Activated gamma-delta T cell treated with Interleukin-2 at 50 U/mL for 16 hours (primary cell): Measurements from ENCODE around the gene WNK3.

Source experiments
- DNase-seq: peaks from one replicate; pipeline ENCODE4 v3.0.0-alpha.2; 2020

WNK3 gene

DNA sequence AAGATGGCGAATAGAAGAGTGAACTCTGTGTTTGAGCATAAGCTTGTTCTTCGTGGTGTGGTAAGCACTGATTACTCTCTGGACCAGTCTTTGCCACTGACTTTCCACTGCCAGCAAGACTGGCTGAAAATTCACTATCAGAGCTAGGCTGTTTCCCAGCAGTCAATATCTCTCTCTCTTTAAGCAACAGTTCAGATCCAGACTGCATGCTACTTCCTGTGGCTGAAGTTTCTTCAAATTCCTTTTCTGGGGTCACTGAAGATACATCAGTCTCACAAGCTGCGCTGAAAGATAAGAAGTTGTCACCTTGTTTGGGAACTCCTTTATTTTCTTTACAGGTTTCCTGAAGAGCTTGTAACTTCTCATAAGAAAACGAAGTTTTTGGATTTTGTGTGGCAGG, 120.8 kb downstream of the WNK3 start:
- DNase-seq = no peak

GRCh38 chrX:54230435-54231148, 127.3 kb downstream of the WNK3 start:
- DNase-seq = no peak

DNA sequence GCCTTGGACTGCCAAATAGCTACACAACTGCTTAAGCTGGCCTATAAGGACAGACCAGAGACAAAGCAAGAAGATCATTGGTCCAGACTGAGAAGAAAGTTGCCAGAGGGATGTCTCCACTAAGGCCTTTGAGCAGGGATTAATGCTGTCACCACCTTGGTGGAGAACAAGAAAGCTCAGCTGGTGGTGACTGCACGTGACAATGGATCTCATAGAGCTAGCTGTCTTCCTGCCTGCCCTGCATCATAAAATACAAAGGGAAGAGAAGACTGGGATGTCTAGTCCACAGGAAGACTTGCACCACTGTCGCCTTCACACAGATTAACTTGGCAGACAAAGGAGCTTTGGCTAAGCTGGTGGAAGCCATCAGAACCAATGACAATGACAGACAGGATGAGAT, 134.3 kb downstream of the WNK3 start:
- DNase-seq = no peak

DNA sequence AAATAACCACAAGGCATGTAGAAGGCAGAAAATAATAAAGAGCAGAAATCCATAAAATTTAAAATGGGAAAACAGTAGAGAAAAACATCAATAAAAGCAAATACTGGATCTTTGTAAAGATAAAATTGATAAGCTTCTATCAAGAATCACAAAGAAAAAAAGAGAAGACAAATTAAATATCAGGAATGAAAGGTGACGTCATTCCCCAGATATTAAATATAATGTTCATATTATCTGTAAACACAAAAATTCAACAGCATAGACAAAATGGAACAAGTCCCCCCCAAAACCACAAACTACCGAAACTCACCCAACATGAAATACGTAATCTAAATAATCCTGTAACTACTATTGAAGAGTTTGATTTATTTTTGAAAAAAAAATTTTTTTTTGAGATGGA, 144.2 kb downstream of the WNK3 start:
- no peak for DNase-seq

DNA sequence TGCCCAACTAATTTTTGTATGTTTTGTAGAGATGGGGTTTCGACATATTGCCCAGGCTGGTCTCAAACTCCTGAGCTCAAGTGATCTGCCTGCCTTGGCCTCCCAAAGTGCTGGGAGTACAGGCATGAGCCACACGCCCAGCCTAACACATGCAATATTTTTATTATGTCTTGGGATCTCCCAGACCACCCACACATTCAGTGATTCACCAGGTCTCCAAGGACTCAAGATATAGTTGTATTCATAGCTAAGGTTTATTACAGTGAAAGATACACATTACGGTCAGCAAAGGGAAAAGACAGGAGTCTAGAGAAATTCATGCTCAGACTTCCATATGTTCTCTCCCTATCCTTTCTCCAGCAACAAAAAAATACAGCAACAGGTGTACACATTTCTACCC, 149.3 kb downstream of the WNK3 start:
- DNase-seq = no peak

DNA sequence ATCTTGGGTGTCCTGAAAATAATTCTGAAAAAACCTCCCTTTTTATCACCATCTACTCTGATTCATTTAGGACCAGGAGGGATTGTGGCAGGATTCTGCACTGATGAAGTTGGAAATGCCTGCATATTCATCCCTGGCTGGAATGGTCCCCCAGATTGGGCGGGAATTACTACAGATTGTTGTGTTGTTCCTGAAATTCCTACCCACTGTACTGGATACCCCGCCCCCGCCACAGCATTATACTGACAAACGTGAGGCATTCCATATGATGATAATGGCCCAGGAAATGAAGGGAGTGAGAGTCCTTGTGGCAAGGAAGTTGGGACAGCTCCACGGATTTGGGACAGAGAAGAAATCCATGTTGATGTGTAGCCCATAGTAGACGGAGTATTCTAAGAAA, 159.6 kb downstream of the WNK3 start:
- DNase-seq = no peak

- no peak for DNase-seq
These were observed 162.8 kb downstream of the WNK3 start for GRCh38 chrX:54194982-54195588.

DNA sequence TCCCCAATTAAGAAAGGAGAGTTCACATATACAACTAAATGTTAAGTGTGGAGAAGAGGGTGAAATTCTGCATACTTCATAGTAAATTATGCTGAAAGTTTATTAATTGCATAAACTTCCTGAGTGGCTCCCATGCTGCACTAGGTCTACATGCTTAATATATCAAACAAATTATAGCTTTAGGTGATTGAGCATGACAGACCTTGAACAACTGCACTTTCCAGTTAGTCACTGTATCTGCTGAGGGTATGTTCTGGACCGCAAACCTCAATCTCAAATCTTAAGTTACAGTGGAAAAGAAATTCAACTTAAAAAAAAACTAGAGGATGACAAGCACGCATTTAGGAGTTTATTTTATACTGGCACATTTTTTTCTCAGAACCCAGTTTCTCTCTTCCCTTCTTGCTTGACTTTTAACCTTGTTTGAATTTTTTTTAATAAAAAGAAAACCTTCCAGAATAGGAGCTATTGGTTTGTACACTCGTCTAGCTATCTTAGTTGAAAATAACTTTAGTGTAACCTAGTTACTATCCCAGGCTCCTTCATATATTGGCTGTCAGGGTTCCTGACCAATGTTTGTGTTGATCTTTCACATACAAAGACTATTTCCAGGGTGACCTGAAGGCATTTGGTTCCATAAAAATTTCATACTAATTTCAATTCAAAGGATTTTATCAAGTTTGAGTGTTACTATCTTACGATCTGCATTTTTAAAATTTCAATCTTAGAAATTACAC, 164.6 kb downstream of the WNK3 start:
- DNase-seq = no peak

DNA sequence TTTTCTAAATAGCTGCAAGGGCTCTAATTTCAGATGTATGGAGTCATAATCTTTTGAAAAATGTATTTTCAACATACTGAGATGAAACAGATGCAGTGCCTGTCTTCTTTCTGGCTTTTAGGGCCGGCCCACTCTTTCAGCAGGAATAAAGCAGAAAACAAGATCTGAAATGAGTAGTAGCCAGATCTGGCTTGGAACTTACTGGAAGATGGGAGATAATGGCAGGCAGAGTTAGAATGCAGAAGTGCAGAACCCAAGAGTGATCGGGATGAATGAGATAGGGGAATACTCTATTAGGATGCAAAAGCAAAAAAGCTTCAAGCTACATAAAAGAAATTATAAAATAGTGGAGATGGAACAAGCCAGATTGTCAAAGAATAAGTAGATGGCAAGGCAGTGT, 173.4 kb downstream of the WNK3 start:
- DNase-seq = no peak

DNA sequence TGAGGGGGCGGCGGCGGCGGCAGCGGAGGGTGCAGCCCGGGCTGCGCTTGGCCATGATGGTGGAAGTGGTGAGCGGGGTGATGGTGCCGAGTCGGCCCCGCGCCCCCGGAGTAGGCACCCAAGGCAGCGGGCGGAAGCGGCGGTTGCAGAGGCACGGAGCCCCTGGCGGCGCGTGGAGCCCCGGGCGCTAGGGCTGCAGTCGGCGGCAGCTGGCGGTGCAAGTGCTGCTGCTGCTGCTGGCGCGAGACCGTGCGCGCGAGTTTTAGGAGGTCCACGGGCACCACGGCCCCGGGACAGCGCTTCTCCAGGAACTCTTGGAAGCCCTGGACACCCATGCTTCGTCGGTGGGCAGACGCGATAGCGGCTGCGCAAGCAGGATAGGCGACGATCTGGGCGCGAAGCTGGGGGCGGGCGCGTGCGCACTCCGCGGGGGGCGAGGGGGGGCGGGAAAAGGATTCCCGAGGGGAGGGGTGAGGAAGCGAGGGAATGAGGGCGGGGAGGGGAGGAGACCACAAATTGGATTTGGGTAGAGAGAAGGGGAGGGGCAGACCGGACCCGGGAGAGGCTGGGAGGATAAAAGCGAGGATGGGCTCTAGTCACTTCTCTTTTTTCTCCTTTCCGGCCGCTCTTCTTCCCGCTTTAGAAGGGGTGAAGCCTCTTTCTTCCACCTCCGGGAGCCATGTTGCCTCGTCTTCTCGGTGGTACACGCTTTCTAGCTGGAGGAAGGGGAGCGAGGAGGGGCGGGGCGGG, 174.8 kb downstream of the WNK3 start, which contains the start of gene FAM120C:
Gene FAM120C, minus strand, starts transcription at position 391 of the 750 bp plus-strand sequence. Its CDS starts 56 bp downstream, at position 335.
- peak; percentile 49 for DNase-seq

DNA sequence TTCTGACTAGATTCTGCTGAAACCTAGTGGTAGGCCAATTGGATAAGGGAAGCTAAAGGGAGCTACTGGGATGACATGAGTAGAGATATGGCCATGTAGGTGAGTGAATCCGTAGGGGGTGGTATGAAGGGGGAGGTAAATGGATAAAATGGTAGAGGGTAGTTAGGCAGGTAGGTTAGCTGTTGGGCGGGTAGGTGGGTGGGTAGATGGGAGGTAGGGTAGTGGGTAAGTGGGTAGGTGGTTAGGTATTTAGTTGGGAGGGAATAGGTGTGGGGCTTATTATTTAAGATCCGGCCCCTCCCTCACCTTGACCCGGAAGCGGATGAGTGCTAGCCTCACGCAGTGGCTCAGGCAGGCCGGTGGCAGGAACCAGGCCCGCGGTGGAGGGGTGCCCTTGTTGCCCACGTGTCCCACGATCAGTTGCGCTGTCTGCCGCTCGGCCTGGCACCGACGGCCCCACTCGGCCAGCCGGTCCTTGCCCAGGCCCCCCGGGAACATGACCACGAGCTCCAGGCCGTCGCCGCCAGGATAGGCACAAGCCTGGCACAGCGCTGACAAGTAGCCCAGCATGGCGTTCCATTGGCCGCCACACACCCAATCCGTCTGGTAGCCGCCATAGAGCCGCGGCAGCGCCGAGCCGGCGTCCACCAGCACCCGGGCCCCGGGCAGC, 175.5 kb downstream of the WNK3 start:
- DNase-seq = peak; percentile 56

DNA sequence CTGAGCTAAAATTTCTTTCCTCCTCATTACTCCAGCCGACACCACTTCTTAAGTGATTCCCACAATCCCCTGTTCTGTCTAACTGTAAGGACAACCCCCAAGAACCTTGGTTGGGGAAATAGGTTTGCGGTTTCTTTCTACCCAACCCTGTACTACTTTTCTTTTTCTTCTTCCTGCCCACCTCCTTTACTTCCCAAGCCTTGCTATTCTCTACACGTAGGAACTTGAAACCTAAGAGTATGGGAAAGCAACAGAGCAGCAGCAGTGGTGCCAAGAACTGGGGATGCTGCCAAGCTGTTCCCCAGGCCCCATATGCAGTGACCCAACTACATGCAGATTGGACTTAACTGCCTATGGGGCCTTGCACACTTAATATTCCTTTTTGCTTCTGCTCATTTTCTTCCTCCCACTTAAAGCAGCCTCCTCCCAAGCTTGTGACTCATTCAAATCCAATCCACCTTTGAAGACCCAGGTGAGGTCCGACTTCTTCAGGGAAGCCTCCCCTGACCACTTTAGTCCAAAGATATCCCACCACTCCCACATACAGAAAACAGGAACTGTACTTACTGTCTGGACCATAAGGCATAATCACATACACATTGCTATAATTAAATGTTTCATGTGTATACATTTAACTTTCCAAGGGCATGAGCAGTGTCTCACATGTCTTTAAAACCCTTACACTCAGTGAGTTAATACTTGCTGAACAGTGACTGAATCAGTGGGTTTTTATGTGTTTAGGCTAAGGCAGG, 176.5 kb downstream of the WNK3 start:
- DNase-seq = no peak

GRCh38 chrX:54180403-54180802, 177.4 kb downstream of the WNK3 start:
- DNase-seq = no peak

DNA sequence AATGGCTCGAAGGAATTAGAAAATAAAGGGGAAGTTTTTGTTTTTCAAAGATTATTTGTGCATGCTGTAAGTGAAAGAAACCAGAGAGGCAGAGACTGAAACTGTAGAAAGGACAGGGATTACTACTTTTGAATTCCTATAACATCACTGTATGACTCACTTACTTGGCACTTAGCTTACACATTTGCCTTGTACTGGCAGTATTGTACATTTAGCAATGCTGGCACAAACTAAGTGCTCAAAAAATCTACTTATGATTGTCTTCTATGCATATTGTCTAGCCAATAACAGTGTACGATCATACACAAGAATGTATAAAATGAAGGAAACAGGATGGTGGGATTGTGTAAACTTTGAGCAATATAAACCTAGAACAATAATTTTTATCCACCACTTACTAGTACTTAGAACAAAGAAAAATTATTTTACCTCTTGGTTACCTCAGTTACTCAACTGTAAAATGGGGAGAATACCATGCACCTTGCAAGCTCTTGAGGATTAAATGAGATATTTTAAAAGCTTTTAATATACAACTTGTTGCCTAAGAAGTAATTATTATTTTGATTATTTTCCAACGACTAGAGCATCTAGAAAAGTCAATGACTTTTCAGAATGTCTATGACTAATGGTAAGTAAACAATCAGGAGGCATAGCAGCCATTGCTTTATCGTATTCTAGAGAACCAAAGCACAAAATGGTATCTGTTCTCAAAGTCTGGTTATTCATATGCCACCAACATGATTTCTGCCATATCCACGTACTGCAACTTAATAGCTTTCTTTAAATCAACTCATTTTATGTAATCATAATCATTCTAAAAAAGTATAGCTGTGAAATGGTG, 179.5 kb downstream of the WNK3 start:
- no peak for DNase-seq

DNA sequence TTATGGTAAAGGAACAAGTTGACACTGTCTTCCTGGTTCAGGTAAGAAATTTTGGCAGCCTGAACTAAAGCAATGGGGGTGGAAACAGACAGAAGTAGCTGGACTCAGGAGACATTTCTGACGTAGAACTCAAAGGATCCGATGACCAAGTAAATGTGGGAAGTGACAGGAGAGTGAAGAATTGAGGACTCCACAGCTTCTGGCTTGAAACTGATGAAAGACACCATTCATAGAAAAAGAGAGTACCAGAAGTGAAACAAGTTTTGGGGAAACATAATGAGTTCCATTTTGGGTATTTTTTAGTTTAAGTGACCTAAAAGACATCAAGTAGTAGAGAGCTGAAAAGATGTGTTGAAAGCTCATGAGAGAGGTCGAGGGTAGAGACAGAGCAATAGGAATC, 180.5 kb downstream of the WNK3 start:
- DNase-seq = no peak

- no peak for DNase-seq
These were observed 184.1 kb downstream of the WNK3 start for GRCh38 chrX:54173791-54174190.

DNA sequence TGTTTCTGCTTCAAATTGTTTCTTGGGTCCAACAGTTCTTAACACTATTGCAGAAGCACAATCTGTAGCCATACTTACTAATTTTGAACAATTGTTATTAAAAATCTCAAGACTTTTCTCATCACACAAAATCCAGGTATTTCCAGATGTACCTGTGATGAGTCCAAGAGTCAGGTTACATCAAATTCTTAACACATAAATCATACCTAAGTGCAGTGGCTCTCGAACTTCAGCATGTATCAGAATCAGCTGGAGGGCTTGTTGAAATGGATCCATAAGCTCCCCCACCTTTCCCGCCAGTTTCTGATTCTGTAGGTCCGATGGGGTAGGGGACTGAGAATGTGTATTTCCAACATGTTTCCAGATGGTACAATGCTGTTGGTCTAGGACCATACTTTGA, 185.4 kb downstream of the WNK3 start:
- DNase-seq = no peak

DNA sequence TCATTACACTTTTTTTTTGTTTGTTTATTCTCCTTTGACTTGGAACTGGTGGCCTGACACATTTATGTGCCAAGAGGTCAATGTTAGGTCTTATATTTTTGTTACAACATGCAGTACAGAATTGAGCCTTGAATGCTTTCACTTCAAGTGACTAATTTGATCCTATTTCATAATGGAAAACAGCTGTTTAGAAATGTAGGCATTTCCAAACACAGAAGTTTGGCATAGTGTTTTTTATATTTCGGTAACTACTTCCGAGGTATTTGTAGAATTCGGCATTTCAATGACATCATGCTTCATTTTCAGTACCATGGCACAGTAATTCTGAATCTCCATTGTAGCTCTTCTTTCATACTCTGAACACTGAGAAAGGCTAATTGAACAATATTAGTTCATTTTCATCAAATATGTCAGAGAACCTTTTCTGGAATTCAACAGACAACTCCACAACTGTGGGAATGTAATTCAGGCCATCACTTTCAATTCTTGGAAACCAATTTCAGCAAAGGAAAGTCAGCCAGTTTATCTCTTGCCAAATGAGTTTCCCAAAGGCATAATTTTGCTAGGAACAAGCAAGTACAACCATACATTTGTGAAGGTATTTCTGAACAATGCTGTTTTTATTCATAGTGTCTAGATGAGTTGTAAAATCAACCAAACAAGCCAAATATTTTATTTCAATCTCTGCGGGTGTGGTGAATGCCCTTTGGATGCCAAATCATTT, 186.2 kb downstream of the WNK3 start:
- no peak for DNase-seq

DNA sequence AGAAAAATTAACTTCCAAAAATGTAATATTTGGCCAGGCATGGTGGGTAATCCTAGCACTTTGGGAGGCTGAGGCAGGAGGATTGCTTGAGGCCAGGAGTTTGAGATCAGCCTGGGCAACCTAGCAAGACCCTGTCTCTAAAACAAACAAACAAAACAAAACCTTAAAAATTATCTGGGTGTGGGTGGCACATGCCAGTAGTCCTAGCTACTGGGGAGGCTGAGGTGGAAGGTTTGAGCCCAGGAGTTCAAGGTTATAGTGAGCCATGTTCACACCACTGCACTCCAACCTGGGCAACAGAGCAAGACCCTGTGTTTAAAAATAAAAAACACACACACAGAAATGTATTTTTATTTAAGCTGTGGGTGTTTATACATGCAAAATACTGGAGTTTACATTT, 186.8 kb downstream of the WNK3 start:
- DNase-seq = no peak

DNA sequence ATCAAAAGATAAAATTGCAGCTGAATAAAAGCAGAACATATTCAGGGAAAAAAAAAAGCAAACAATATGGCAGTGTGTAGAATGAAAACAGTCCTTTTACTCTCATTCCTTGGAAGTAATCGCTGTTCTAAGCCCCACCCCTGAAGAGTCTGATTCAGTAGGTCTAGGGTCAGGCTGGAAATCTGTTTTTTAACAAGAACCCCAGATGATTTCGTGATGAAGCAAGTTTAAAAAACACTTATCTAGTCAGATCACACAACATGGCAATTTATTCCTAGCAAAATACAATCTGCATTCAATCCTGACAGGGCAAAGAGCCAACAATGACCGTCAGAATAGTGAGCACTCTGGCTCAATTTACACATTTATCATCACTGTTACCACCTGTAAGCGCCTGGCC, 190.9 kb downstream of the WNK3 start:
- no peak for DNase-seq
